Lower lobe of right lung (tissue), 2 donors: ENCODE measurements around the gene IMPDH1. TPM values are rescaled to one million over a fixed set of nuclear protein-coding genes. Genes with fewer than 3 reads are reported as not detected.
A peak's percentile ranks its signal among the peaks of the same experiment; 100 is the strongest.

Experiments
- ATAC-seq, 2 donors: fragments of 200-7000 bp; cut with Tn5 transposase; one replicate each; pipeline ENCODE4 v1.9.1; 2020 to 2022; ENCODE audit warnings: mild to moderate bottlenecking in 2 of 2, moderate library complexity in 2 of 2
- DNase-seq: peaks from one replicate; pipeline ENCODE4 v3.0.0-alpha.2; 2020
- H3K27ac ChIP-seq: fragments of 200-600 bp; one replicate; pipeline ENCODE4 v1.8.0; 2022
- H3K27me3 ChIP-seq: fragments of 200-600 bp; one replicate; pipeline ENCODE4 v1.8.0; 2022; ENCODE audit warnings: low read depth
- H3K36me3 ChIP-seq: fragments of 200-600 bp; one replicate; pipeline ENCODE4 v1.8.0; 2022; ENCODE audit warnings: mild to moderate bottlenecking
- H3K4me1 ChIP-seq: fragments of 200-600 bp; one replicate; pipeline ENCODE4 v1.8.0; 2022
- H3K4me3 ChIP-seq: fragments of 200-600 bp; one replicate; pipeline ENCODE4 v1.8.0; 2022; ENCODE audit warnings: mild to moderate bottlenecking
- H3K9me3 ChIP-seq: fragments of 200-600 bp; one replicate; pipeline ENCODE4 v1.8.0; 2022
- intact Hi-C: fragments of 100-400 bp; cut with DNase I; formaldehyde crosslinking; loops from one replicate; pipeline ENCODE4 v1.11.0; 2022
- total RNA-seq: library from RNA; stranded (reverse); fragmentation: NEBNext Ultra II Directional; extraction: Animal tissue kit (Norgen Biotek cat#: 25700); gene quantifications from one replicate; pipeline ENCODE4 v1.2.1, GENCODE V29; 2021
- TF ChIP-seq, protein P1 (sequence below): fragments of 200-600 bp; IDR thresholded peaks from one replicate; pipeline ENCODE4 v1.8.0; 2022; ENCODE audit warnings: antibody characterized with exemption, mild to moderate bottlenecking
- donor health status: DM: no; HTN: yes; CAD: no; lungs with severe emphysema.

Gene IMPDH1
- total RNA-seq, 1 donor from 2014 or later = 93.4 TPM

- Histone ChIP-seq H3K4me1 (peaks cover 62% of the 10 kb centered on the region), H3K27me3 (no peaks in the 10 kb centered on the region), H3K4me3 (peak overlapping the region; percentile 75), H3K27ac (peak overlapping the region; percentile 98), H3K36me3 (peaks cover 4% of the 10 kb centered on the region), H3K9me3 (no peaks in the 10 kb centered on the region)
- TF ChIP-seq, protein P1, sequence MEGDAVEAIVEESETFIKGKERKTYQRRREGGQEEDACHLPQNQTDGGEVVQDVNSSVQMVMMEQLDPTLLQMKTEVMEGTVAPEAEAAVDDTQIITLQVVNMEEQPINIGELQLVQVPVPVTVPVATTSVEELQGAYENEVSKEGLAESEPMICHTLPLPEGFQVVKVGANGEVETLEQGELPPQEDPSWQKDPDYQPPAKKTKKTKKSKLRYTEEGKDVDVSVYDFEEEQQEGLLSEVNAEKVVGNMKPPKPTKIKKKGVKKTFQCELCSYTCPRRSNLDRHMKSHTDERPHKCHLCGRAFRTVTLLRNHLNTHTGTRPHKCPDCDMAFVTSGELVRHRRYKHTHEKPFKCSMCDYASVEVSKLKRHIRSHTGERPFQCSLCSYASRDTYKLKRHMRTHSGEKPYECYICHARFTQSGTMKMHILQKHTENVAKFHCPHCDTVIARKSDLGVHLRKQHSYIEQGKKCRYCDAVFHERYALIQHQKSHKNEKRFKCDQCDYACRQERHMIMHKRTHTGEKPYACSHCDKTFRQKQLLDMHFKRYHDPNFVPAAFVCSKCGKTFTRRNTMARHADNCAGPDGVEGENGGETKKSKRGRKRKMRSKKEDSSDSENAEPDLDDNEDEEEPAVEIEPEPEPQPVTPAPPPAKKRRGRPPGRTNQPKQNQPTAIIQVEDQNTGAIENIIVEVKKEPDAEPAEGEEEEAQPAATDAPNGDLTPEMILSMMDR = no peak
- DNase-seq (no peak), ATAC-seq (no peak)
- intact Hi-C loops = no loop called here
Measured at GRCh38 chr7:128406314-128407232, 3.2 kb downstream of the IMPDH1 start.

GRCh38 chr7:128405471-128406313 is 4.1 kb downstream of the IMPDH1 start:
- Histone ChIP-seq H3K27me3 (no peaks in the 10 kb centered on the region), H3K4me1 (peaks cover 57% of the 10 kb centered on the region), H3K27ac (peak overlapping the region; percentile 65), H3K9me3 (no peaks in the 10 kb centered on the region), H3K36me3 (peaks cover 13% of the 10 kb centered on the region), H3K4me3 (peak overlapping the region; percentile 75)
- intact Hi-C loops = no loop called here
- DNase-seq (peak; percentile 70), ATAC-seq (no peak)
- TF ChIP-seq, protein P1 = no peak

DNA sequence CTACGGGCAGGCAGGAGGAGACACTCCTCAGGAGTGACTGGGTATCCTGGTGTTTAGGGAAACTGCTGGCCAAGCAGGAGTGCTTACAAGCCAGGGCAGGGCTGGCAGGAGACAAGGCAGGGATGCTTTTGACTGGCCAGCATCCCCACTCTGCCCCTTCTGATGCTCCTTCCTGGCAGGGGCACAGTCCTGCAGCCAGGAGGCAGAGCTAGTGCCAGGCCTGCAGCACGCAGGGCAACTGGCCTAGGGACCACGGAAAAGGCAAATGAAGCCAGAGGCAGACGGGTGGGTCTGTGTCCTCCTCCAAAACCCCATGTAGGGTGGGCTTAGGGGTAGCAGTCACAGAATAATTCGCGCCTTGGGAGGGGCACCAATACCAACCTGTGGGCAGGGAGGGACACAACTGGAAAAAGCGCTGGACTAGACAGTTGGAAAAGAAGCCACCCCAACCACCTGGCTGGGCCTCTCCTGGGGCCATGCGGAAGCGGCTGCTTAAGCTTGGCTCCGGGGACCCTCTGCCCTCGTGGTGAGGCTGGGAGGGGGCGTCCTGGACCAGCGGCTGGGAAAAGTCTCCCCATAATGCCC is 4.8 kb downstream of the IMPDH1 start:
- TF ChIP-seq, protein P1 = no peak
- DNase-seq (no peak), ATAC-seq (no peak)
- Histone ChIP-seq H3K27me3 (no peaks in the 10 kb centered on the region), H3K4me1 (peaks cover 50% of the 10 kb centered on the region), H3K36me3 (peaks cover 20% of the 10 kb centered on the region), H3K27ac (peak overlapping the region; percentile 65), H3K9me3 (no peaks in the 10 kb centered on the region), H3K4me3 (peak overlapping the region; percentile 75)
- intact Hi-C loops = no loop called here

GRCh38 chr7:128404143-128404681 is 5.6 kb downstream of the IMPDH1 start:
- H3K9me3 ChIP-seq = no peaks in the 10 kb centered on the region
- H3K4me1 ChIP-seq = peaks cover 47% of the 10 kb centered on the region
- peak overlapping the region; percentile 75 for H3K4me3 ChIP-seq
- peaks cover 27% of the 10 kb centered on the region for H3K36me3 ChIP-seq
- ATAC-seq (no peak), DNase-seq (no peak)
- intact Hi-C loops = no loop called here
- TF ChIP-seq, protein P1 = no peak
- H3K27me3 ChIP-seq = no peaks in the 10 kb centered on the region
- no peak overlapping the region for H3K27ac ChIP-seq

DNA sequence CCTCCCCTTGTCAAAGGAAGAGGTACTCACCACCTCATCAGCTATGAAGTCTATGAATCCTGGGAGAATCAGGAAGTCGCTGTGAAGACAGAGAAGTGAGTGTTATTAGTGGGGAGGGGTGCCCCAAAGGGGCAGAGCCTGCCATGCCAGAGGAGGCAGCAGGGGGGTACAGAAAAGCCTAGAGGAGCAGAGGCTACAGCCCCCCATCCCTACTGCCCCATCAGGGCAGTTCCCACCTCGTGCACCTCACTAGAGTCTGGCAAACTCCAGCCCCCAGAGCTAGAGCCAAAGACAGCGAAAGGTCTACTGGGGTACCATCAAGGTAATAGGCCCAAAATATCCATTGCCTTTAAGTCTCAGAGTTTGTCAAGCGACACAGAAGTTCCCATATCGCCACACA is 6.1 kb downstream of the IMPDH1 start:
- no peaks in the 10 kb centered on the region for H3K27me3 ChIP-seq
- H3K9me3 ChIP-seq = no peaks in the 10 kb centered on the region
- H3K36me3 ChIP-seq = peaks cover 32% of the 10 kb centered on the region
- no peak for ATAC-seq
- H3K27ac ChIP-seq = no peak overlapping the region
- H3K4me1 ChIP-seq = peaks cover 41% of the 10 kb centered on the region
- H3K4me3 ChIP-seq = no peak overlapping the region
- no peak for DNase-seq
- TF ChIP-seq, protein P1 = no peak
- intact Hi-C loops = no loop called here
